Activated naive CD4-positive, alpha-beta T cell treated with anti-CD3 and anti-CD28 coated beads, Interleukin-2, amount 50 U/mL, for 16 hours (primary cell): ENCODE data around the gene LY9.
"Not testable (repeated sequence)": the region's sequence is repeated elsewhere in the genome, so short reads cannot be mapped to it uniquely, and the experiment has no call there.

Experiments
- DNase-seq: peaks from one replicate; pipeline ENCODE4 v3.0.0-alpha.2; 2020

LY9 gene

DNA sequence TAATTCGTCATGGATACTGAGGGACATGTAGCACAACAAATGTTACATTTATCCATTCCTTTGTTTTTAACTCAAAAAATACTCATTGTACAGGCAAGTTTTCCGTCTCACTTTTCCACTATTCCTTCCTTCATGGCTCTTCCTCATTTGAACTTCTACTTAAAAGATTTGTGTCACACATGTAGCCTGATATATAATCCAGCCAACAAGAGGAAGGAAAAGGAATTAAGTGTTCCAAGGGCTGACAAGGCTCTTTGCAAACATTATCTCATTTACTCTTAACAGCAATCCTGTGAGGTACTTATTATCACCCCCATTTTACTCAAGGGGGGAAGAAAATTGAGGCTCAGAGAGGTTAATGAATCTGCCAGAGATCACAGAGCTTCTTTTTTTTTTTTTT lies 43.8 kb downstream of the LY9 start:
- no peak for DNase-seq

DNA sequence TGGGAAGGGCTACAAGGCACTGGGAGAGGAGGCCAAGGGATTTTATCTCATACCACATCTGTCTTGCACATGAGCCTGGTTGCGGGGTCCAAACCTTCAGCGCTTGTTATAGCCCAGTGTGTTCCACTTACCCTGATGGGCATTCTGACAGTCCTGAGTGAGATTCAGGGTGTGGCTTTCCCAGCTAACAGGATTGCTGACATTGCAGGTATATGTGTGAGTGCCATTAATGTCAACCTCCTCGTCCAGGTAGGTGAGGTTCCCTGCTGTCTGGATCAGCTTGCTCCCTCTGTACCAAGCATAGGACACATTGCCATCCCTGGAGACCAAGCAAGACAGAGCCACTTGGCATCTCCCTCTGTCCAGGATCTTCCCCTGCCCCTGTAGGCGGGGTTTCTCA lies 45.1 kb downstream of the LY9 start:
- no peak for DNase-seq

DNA sequence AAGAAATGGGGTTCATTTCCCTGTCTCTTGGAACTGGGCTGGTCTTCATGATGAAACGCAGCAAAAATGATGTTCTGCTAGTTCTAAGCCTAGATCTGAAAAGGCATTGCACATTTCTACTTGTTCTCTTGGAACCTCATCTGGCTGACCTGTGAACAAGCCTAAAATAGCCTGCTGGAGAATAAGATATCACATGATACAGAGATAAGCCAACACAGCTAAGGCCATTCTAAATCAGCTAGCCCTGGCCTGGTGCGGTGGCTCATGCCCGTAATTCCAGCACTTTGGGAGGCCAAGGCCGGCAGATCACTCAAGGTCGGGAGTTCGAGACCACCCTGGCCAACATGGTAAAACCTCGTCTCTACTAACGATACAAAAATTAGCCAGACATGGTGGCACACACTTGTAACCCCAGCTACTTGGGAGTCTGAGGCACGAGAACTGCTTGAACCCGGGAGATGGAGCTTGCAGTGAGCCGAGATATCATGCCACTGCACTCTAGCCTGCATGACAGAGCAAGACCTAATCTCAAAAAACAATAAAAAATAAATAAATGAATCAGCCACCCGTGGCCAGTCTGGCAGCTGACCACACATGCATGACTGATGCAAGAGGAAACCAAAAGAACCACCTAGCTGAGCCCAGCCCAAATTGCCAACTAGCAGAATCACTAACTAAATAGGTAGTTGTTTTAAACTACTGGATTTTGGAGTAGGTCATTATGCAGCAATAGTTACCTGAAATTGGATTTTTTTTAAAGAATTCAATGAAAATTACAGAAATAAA lies 48.7 kb downstream of the LY9 start:
- no peak for DNase-seq

DNA sequence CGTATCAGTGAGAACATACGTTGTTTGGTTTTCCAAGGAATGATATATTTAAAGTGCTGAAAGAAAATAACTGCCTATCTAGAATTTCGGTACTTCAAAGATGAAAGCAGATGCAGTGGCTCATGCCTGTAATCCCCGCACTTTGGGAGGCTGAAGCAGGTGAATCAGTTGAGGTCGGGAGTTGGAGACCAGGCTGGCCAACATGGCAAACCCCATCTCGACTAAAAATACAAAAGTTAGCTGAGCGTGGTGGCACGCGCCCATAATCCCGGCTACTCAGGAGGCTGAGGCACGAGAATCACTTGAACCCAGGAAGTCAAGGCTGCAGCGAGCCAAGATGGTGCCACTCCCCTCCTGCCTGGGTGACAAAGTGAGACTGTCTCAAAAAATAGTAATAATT lies 50.3 kb downstream of the LY9 start:
- no peak for DNase-seq

DNA sequence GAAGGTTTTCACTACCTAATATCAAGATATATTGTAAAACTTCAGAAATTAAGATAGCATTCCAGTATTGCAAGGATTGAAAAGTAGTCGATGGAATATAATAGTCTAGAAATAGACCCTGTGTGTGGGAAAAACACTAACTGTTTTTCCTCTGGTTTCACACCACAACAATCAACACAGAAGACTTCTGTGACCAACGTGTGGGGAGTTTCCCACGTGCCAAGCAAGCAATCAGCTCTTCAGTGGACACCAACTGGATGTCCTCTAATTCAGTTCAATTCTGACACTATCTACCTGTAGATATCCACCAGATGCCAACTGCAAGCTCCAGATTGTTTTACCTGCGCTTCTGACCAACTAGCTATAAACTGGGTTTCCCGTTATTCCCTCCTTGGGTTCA lies 54.6 kb downstream of the LY9 start:
- DNase-seq: no peak

DNA sequence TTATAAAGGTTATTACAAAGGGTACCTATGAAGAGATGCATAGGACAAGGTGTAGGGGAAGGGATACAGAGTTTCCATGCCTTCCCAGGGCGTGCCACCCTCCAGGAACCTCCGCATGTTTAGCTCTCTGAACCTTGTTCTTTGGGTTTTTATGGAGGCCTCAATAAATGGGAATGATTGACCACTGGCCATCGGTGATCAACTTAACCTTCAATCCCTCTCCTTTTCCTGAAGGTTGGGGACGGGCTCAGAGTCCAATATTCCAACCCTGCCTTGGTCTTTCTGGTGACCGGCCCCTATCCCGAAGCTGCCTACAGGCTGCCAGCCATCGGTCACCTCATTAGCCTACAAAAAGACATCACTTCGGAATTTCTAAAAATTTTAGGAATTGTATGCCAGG lies 55.0 kb downstream of the LY9 start:
- no peak for DNase-seq

DNA sequence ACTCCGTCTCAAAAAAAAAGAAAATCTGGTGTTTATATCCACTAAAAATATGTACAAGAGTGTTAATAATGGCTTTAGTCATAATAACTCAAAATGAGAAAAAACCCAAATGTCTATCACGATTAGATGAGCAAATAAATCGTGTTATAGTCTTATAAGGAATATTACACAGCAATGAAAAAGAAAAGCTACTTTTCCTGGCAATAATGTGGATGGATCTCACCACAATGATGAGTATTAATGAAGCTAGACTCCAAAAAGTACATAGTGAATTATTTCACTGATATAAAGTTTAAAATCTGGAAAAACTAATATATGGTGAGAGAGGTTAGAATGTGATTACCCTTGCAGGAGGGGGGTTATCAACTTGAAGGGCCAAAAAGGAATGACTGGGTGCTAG lies 57.0 kb downstream of the LY9 start:
- no peak for DNase-seq

DNA sequence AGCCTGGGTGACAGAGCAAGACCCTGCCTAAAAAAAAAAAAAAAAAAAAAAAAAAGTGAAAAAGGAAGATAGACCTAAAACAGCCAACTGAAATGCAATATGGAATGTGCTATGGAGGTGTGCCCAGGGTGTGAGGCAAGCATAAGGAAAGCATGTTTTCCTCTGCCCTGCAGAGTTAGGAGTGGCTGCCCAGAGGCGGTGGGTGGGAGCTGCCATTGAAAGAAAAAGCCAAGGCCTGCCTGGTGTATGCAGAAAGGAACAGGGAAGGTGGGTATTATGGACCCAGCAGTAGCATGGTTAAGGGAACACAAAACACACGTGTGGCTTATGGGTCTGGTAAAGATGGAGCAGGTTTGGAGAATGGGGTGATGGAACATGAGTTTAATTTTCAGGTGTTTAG lies 57.8 kb downstream of the LY9 start:
- DNase-seq: no peak

DNA sequence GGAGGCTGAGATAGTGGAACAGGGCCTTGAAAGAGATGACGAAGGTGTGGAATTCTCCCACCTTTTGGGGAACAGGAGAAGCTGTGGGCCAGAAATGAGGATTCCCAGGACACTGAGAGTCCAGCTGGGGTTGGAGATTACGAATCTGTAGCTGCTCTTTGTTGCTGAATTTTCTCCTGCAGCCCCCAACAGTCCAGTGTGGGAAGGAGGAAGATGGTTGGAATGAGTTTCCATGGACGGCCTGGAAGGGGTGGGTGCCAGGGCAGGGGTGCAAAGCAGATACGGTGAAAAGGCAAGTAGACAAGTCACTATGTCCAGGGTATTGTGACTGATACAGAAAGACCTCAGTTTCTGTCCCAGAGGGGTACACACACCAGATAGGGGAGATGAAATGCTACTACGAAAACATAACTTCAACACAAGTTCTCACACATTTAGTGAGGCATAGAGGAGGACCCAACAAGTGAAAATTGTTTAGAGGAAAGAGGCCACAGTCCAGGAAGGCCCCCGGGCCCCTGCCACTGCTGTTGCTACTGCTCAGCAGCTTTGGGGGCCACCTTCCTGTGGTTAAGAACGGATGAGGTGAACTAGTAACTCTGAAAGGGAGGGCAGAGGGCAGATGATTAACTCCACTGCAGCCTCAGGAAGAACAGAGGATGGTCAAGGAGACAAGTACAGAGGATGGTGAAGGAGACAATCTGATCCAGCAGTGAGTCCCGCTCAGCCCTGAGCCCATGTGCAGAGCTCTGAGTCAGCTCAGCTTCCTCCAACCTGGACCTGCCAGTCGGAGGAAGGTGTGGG lies 59.4 kb downstream of the LY9 start:
- no peak for DNase-seq

DNA sequence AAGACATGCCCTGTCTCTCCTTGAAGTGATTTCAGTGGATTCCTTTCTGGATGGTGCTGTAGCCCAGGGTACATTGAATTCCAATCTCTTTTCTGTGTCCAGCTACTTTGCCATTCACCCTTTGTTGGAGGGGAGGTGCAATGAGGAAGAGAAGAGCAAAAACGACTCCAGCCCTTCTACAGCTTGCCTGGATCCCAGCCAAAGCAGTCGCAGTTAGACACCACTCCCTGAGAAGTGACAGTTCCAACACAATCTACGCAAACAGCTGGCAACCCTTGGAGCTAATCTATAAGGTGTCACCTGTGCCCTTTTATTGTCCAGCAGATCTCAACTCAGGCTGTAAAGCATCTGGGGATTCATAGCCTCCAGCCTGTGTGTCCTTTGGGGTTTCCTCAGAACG lies 62.1 kb downstream of the LY9 start:
- no peak for DNase-seq

DNA sequence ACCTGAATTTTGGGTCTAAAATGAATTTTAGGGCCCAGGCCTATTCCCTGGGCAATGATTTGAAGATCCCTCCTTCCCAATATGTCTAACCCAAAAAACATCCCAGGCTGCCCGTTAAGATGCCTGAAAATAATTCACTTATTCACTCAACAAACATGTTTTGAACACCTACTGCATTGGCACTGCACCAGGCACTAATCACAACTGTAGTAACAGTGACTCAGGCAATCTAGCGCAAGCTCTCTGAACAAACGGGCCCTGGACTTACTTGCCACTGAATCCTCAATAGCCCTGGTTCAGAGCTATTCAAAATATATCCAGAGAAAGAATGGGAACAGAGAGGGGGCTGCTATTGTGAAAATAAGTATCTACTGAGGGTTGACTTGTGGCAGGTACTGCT lies 62.5 kb downstream of the LY9 start:
- DNase-seq: no peak

DNA sequence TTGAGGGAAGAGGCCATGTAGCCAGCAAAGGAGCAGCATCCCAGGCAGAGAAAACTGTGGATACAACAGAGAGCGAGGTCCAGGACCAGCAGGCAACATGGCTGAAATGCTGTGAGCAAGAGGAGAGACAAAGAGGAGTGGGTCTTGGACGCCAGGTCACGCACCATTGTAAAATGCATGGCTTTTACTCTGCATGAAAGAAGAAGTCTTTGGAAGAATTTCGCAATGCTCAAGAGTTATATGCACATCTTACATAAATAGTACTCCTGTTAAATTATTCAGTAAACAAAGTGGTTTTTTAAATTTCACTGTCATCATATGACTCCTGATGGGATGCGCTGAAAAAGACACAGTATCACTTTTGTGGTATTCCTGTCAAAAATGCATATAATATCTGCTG lies 63.2 kb downstream of the LY9 start:
- no peak for DNase-seq

DNA sequence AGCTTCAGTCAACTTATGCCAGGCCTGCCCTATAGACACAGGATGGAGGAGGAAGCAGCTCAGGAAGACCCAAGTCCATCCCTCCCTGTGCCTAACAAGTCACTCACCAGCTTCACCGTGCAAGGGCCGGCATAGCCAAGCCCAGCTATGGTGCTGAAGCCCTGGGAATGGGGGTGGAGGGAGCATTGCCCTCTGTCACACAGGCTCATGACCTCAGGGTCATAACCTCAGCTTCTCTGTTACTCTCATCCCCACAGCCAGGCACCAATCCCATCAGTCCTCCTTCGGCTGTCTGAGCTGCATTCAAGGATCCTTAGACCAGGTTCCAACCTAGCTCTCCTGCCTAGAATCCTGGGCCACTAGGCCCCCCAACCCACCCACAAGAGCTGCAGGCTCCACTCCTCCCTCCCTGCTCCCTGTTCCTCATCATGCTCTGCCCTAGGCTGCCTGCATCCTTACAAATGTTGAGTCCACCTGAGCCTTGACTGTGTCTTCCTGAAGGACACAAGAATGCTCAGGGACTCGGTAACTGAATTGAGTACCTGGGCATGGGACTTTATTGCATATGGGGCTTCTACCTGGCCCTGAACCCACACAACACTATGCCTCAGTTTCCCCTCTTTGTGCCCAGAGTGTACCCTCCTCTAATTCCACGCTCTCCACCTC lies 65.0 kb downstream of the LY9 start:
- DNase-seq: no peak

DNA sequence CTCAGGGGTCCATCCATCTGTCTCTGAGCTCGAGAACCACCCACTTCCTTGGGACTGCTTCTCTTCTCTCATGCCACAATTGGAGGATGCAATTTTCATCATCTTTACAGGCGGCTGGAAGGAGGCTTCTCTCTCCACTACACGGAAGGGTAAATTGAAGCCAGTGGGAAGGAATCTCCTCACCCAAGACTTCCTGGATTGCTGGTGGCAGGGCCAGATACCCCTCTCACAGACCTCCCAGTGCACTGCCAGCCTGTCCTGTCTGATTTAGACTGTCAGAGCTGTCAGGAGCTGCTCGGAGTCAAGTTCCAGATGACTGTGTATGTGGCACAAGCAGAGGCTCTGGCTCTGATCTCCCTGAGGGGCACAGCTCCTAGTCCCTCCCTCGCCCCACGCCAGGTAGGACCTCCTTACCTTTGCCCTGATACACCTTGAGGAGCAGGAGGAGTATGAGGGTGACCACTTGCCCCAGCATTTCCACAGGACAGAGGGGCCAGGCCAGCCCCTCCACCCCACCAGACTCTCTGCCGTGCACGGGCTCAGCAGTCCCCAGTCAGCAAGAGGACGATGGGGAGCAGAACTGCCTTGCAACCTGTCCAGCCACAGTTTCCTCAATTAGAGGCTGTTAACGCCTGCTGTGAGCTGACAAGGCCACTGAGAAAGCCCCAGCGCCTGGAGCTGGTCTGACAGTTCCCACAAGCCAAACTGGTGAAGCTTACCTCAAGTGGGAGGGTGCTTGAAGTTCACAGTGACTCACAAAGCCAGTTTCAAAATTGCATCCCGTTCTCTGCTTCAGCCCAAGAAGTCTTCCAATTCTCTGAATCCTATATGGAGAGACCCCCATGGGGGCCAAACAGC lies 66.5 kb downstream of the LY9 start, which contains the start of gene CD244:
Gene CD244 (minus strand): TSS at position 685 of the 858 bp plus-strand sequence. CDS start 210 bp downstream, at position 475.
- DNase-seq: peak; percentile 26

DNA sequence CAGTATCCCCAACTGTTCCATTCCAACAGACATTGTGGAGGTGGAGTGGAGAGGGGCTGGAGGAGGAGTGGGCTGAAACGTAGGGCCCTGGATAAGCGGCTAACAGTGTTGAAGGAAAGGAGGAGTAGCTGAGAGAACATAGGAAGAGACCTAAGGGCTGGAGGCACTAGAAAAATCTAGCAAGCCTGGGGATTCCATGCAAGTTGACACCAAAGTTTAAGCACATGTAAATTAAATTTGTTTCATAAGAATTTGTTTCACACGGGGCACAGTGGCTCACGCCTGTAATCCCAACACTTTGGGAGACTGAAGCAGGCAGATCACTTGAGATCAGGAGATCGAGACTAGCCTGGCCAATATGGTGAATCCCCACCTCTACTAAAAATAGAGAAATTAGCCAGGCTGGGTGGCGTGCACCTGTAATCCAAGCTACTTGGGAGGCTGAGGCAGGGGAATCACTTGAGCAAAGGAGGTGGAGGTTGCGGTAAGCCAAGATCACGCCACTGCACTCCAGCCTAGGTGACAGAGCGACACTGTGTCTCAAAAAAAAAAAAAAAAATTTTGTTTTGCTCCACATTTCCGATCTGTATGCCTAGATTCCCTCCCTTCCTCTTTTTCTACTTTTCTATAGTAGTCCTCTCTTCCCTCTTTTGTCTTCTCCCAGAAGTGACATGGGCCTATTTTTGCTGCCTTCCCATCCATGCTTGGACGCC lies 67.2 kb downstream of the LY9 start:
- no peak for DNase-seq

DNA sequence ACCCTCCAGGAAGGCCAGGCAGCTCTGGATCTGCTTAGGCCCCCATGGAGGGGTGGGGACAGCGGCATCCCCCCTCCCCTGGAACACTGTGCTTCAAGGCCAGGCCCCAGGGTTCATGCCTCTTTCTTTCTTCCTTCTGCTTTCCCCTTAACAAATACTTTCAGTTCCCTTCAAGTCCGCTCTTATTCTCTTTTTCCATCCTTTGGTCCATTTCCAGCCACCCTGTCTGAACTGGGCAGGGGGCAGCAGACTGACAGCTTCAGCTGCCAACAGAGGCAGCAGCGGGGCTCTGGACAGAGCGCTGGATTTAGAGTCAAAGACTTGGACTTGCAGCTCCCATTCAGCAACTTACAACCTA lies 67.8 kb downstream of the LY9 start:
- DNase-seq: no peak

DNA sequence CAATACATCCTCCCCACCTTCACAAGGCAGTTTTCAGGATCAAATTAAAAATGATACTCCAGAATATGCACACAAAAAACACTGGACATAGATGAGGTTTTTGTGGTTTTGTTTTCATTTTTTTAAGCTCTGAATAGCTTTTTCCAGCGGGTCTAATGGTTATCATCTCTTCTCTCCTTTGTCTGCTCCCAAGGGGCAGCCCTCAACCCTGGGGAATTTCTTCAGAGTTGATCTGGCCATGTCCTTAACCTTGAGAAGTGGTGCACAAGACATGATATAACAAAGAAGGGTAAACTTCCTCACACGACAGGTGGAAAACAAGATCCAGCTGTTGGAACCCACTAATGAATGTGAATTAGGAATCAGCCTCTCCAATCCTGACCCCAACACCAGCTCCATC lies 68.2 kb downstream of the LY9 start:
- DNase-seq: no peak

DNA sequence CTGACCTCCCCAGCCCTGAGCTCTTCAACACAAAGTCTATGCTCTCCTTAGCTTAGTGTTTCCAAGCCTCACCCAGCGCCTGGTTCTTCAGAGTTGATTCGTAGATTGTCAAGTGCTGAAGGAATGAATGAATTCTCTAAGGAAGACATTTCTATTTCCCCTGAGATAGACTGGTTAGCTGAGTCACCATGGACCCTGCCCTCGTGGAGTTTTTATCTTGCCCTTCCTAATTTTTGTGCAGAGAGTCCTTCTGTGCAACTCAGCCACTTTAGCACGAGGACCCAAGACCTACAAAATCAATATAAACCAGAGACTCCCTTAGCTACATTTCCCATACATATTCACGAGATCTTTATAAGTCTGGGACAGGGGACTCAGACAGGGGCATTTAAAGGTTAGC lies 69.4 kb downstream of the LY9 start:
- DNase-seq: no peak

DNA sequence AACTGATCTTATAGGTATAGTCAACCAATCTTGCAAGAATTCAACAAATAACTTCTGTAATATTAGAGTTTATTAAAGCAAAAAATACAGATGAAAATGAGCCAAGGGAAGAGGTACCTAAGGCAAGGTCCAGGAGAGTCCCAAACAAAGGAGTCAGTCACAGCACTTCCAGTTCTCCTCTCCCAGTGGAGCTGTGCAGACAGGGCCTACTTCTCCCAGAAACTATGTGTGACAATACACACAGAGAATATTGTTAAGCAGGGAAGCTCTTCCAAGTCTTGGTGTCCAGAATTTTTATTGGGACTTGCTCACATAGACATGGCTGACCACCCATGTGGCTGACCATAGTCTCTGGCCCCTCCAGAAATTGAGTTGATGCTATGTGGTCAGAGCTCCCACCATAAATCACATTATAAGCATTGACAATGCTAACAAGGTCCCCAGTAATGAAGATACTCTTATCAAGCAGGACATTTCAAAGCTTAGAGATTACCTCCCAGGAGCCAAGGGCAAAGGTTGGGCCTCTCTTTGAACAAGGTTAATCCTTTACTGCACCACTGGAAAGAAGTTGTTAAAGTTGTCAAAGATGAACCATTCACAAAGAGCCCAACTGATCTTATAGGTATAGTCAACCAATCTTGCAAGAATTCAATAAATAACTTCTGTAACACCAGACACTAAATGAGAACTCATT lies 70.2 kb downstream of the LY9 start:
- DNase-seq: no peak

DNA sequence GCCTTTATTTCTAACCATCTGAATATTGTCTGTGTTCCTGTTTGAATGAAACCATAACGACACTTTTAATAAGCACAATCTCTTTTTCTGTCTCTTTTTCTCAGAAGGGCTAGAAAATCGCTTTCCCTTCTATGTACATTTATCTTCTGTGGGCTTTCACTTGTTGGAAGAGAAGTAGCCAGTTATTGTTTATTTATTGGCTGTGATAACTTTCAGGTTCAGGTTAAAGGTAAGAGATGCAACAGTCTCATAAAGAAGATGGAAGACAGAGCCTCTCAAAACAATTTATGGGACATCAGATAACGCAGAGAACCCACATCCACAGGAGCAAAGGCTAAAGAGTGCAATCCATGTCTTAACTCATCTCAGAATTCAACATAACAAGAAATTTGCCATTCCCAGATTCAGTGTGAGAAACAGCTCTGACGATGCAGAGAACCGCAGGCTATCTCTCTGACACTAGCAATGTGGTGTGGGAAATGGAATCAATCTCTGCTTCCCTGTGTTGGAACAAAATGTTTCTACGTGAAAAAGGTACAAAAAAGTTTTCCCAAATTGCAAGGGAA lies 70.8 kb downstream of the LY9 start:
- no peak for DNase-seq

DNA sequence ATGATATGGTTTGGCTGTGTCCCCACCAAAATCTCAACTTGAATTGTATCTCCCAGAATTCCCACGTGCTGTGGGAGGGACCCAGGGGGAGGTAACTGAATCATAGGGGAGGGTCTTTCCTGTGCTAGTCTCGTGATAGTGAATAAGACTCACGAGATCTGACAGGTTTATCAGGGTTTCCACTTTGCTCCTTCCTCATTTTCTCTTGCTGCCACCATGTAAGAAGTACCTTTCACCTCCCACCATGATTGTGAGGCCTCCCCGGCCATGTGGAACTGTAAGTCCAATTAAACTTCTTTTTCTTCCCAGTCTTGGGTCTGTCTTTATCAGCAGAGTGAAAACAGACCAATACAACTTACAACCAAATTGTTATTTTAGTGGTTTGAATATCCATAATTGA lies 71.7 kb downstream of the LY9 start:
- DNase-seq: not testable (repeated sequence)
